ENCODE results near the gene COL27A1.

DNA sequence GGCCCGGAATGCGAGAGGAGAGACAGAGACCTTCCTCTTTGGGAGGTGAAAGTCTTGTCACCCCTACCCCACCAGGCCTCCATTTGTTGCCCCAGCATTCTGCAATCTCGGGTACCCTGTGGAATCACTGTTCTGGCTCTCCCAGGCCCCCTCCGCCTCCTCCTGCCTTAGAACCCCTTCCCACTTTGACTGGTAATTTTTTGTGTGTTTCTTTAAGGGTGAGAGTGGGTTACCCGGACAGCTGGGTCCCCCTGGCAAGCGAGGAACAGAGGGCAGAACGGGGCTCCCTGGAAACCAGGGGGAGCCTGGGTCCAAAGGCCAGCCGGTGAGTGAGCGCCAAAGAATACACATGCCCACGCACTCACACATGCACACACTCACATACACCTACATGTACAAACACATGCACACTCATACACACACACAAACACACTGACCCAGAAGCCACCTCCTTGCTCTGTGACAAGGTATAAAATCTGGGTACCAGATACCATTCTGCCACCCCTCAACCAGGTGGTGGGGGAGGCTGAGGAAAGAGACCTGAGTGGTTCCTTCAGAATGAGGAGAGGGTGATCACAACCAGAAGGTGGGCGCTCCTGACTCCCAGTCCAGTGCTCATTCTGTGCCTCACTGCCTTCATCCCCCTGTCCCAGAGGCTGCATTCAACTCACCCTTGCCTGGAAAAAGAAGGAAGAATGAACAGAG lies 136.7 kb downstream of the COL27A1 start:
- TF ChIP-seq, protein P1, sequence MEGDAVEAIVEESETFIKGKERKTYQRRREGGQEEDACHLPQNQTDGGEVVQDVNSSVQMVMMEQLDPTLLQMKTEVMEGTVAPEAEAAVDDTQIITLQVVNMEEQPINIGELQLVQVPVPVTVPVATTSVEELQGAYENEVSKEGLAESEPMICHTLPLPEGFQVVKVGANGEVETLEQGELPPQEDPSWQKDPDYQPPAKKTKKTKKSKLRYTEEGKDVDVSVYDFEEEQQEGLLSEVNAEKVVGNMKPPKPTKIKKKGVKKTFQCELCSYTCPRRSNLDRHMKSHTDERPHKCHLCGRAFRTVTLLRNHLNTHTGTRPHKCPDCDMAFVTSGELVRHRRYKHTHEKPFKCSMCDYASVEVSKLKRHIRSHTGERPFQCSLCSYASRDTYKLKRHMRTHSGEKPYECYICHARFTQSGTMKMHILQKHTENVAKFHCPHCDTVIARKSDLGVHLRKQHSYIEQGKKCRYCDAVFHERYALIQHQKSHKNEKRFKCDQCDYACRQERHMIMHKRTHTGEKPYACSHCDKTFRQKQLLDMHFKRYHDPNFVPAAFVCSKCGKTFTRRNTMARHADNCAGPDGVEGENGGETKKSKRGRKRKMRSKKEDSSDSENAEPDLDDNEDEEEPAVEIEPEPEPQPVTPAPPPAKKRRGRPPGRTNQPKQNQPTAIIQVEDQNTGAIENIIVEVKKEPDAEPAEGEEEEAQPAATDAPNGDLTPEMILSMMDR (IDR thresholded peaks at IDR 0.05; ENCODE audit: insufficient read depth, low read length): no peak
- TF ChIP-seq, protein P2, sequence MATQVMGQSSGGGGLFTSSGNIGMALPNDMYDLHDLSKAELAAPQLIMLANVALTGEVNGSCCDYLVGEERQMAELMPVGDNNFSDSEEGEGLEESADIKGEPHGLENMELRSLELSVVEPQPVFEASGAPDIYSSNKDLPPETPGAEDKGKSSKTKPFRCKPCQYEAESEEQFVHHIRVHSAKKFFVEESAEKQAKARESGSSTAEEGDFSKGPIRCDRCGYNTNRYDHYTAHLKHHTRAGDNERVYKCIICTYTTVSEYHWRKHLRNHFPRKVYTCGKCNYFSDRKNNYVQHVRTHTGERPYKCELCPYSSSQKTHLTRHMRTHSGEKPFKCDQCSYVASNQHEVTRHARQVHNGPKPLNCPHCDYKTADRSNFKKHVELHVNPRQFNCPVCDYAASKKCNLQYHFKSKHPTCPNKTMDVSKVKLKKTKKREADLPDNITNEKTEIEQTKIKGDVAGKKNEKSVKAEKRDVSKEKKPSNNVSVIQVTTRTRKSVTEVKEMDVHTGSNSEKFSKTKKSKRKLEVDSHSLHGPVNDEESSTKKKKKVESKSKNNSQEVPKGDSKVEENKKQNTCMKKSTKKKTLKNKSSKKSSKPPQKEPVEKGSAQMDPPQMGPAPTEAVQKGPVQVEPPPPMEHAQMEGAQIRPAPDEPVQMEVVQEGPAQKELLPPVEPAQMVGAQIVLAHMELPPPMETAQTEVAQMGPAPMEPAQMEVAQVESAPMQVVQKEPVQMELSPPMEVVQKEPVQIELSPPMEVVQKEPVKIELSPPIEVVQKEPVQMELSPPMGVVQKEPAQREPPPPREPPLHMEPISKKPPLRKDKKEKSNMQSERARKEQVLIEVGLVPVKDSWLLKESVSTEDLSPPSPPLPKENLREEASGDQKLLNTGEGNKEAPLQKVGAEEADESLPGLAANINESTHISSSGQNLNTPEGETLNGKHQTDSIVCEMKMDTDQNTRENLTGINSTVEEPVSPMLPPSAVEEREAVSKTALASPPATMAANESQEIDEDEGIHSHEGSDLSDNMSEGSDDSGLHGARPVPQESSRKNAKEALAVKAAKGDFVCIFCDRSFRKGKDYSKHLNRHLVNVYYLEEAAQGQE (IDR thresholded peaks at IDR 0.05; ENCODE audit: insufficient replicate concordance, low read depth): no peak
- TF ChIP-seq POLR2AphosphoS5 (IDR thresholded peaks at IDR 0.05; ENCODE audit: low read depth) (no peak), GABPA (IDR thresholded peaks at IDR 0.05; ENCODE audit: low read depth) (no peak), SPI1 (IDR thresholded peaks at IDR 0.05; ENCODE audit: borderline replicate concordance, low read depth) (no peak)
